ENCODE measurements around the gene GNG14. TPM values are rescaled to one million over a fixed set of nuclear protein-coding genes. Genes with fewer than 3 reads are reported as not detected.
"Not testable (repeated sequence)": the region's sequence is repeated elsewhere in the genome, so short reads cannot be mapped to it uniquely, and the experiment has no call there.

GNG14 gene
- total RNA-seq, 1 experiment from 2014 or later = not detected

DNA sequence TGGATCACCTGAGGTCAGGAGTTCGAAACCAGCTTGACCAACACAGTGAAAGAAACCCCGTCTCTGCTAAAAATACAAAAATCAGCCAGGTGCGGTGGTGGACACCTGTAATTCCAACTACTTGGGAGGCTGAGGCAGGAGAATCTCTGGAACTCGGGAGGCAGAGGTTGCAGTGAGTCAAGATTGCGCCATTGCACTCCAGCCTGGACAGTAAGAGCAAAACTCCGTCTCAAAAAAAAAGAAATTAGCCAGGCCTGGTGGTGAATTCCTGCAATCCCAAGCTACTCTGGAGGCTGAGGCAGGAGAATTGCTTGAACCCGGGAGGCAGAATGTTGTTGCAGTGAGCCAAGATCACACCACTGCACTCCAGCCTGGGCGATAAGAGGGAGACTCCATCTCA is 20.8 kb downstream of the GNG14 start:
- Mint-ChIP-seq H3K27me3 (ENCODE audit: unreplicated experiment) (no peaks in the 10 kb centered on the region), H3K36me3 (ENCODE audit: insufficient read depth, unreplicated experiment) (peaks cover 45% of the 10 kb centered on the region), H3K4me1 (ENCODE audit: low read depth, unreplicated experiment) (no peaks in the 10 kb centered on the region), H3K4me3 (ENCODE audit: low read depth, unreplicated experiment) (no peak overlapping the region), H3K27ac (ENCODE audit: unreplicated experiment) (no peak overlapping the region), H3K9me3 (ENCODE audit: low read depth, unreplicated experiment) (no peaks in the 10 kb centered on the region)
- CTCF ChIA-PET = interaction anchor here (0.7 kb wide), 1 partner anchor 1485 kb away, joined by 3 read pairs; no protein-coding TSS in a partner anchor
- no peak for DNase-seq
- no TSS peak for BruUV-seq (replicated peaks)
- TF ChIP-seq, protein P1, sequence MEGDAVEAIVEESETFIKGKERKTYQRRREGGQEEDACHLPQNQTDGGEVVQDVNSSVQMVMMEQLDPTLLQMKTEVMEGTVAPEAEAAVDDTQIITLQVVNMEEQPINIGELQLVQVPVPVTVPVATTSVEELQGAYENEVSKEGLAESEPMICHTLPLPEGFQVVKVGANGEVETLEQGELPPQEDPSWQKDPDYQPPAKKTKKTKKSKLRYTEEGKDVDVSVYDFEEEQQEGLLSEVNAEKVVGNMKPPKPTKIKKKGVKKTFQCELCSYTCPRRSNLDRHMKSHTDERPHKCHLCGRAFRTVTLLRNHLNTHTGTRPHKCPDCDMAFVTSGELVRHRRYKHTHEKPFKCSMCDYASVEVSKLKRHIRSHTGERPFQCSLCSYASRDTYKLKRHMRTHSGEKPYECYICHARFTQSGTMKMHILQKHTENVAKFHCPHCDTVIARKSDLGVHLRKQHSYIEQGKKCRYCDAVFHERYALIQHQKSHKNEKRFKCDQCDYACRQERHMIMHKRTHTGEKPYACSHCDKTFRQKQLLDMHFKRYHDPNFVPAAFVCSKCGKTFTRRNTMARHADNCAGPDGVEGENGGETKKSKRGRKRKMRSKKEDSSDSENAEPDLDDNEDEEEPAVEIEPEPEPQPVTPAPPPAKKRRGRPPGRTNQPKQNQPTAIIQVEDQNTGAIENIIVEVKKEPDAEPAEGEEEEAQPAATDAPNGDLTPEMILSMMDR (IDR thresholded peaks at IDR 0.05; ENCODE audit: unreplicated experiment) = no peak
- intact Hi-C loops (cut with micrococcal nuclease; ENCODE audit: unreplicated experiment) = no loop called here

DNA sequence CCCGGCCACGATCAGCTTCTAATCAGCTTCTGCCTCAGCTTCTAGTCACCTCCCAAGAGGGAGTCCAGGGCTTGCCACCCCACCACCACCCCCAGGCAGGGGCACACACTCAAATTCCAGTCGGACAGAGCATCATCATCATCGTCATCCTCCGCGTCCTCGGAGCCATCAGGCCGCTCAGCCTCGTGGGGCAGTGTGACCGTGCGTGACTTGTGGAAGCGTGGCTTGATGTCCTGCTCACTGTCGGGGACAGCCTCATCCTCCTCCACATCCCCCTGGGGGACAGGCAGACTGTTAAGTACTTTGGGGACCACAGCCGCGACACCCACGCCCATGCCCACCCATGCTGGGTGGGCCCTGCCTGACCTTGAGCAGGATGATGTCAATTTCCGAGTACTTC is 23.4 kb downstream of the GNG14 start:
- TF ChIP-seq, protein P1 (IDR thresholded peaks at IDR 0.05; ENCODE audit: unreplicated experiment) = no peak
- Mint-ChIP-seq H3K27ac (ENCODE audit: unreplicated experiment) (no peak overlapping the region), H3K9me3 (ENCODE audit: low read depth, unreplicated experiment) (no peaks in the 10 kb centered on the region), H3K27me3 (ENCODE audit: unreplicated experiment) (no peaks in the 10 kb centered on the region), H3K36me3 (ENCODE audit: insufficient read depth, unreplicated experiment) (peaks cover 49% of the 10 kb centered on the region), H3K4me1 (ENCODE audit: low read depth, unreplicated experiment) (no peaks in the 10 kb centered on the region), H3K4me3 (ENCODE audit: low read depth, unreplicated experiment) (no peak overlapping the region)
- CTCF ChIA-PET = no interaction called here
- BruUV-seq (replicated peaks) = no TSS peak
- intact Hi-C loops (cut with micrococcal nuclease; ENCODE audit: unreplicated experiment) = no loop called here
- no peak for DNase-seq

DNA sequence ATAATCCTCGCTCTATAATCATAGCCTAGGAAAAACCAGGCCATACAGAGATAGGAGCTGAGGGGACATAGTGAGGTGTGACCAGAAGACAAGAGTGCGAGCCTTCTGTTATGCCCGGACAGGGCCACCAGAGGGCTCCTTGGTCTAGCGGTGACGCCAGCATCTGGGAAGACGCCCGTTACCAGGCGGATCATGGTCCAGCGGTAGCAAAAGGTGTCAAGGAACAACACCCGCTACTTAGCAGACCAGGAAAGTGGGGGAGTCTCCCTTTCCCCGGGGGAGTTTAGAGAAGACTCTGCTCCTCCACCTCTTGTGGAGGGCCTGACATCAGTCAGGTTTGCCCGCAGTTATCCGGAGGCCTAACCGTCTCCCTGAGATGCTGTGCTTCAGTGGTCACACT is 24.3 kb downstream of the GNG14 start:
- not testable (repeated sequence) for BruUV-seq (replicated peaks)

GRCh38 chr19:12713304-12713703 is 25.5 kb downstream of the GNG14 start:
- H3K9me3 Mint-ChIP-seq (ENCODE audit: low read depth, unreplicated experiment); DNase-seq; CTCF ChIA-PET; BruUV-seq (replicated peaks); H3K27ac Mint-ChIP-seq (ENCODE audit: unreplicated experiment); intact Hi-C loops (cut with micrococcal nuclease; ENCODE audit: unreplicated experiment); H3K27me3 Mint-ChIP-seq (ENCODE audit: unreplicated experiment); H3K4me1 Mint-ChIP-seq (ENCODE audit: low read depth, unreplicated experiment); H3K4me3 Mint-ChIP-seq (ENCODE audit: low read depth, unreplicated experiment): not testable (repeated sequence)
- peaks cover 44% of the 10 kb centered on the region for H3K36me3 Mint-ChIP-seq (ENCODE audit: insufficient read depth, unreplicated experiment)

More for the DNA sequence above, 24.3 kb downstream of the GNG14 start:
- H3K27me3 Mint-ChIP-seq (ENCODE audit: unreplicated experiment); H3K4me3 Mint-ChIP-seq (ENCODE audit: low read depth, unreplicated experiment); H3K27ac Mint-ChIP-seq (ENCODE audit: unreplicated experiment); CTCF ChIA-PET; intact Hi-C loops (cut with micrococcal nuclease; ENCODE audit: unreplicated experiment); H3K4me1 Mint-ChIP-seq (ENCODE audit: low read depth, unreplicated experiment); H3K9me3 Mint-ChIP-seq (ENCODE audit: low read depth, unreplicated experiment): not testable (repeated sequence)
- DNase-seq = peak; percentile 37
- H3K36me3 Mint-ChIP-seq (ENCODE audit: insufficient read depth, unreplicated experiment) = peaks cover 50% of the 10 kb centered on the region

DNA sequence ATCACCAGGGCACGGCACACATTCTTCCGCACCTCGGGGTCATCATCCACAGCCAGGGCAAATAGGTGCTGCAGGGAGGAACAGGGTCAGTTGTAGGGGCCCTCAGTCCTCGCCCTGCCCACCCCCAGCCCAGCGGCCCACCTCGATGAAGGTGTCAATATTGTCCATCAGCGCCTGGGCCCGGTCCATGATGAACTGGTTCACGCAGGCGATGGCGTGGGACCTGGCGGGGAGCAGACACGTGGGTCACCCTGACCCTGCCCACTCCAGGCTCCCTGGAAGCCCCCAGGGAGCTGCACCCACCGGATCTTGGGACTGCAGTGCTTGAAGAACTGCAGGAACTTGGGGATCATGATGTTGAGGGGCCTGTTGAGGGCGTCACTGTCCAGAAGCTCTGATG is 27.3 kb downstream of the GNG14 start:
- Mint-ChIP-seq H3K4me3 (ENCODE audit: low read depth, unreplicated experiment) (no peak overlapping the region), H3K4me1 (ENCODE audit: low read depth, unreplicated experiment) (no peaks in the 10 kb centered on the region), H3K36me3 (ENCODE audit: insufficient read depth, unreplicated experiment) (peaks cover 35% of the 10 kb centered on the region), H3K27me3 (ENCODE audit: unreplicated experiment) (no peaks in the 10 kb centered on the region), H3K27ac (ENCODE audit: unreplicated experiment) (no peak overlapping the region), H3K9me3 (ENCODE audit: low read depth, unreplicated experiment) (no peaks in the 10 kb centered on the region)
- TF ChIP-seq, protein P1 (IDR thresholded peaks at IDR 0.05; ENCODE audit: unreplicated experiment) = no peak
- BruUV-seq (replicated peaks) = no TSS peak
- intact Hi-C loops (cut with micrococcal nuclease; ENCODE audit: unreplicated experiment) = no loop called here
- CTCF ChIA-PET = no interaction called here
- DNase-seq = no peak
